Activated T-cell treated with anti-CD3 and anti-CD28 coated beads, Interleukin-2, amount 50 U/mL, for 48 hours (primary cell): Measurements from ENCODE around the gene B3GALT4.
"Not testable (repeated sequence)": the region's sequence is repeated elsewhere in the genome, so short reads cannot be mapped to it uniquely, and the experiment has no call there.

Source experiments
- DNase-seq, 2 experiments: peaks; one replicate each; pipeline ENCODE4 v3.0.0-alpha.2; 2020

B3GALT4 gene

GRCh38 chr6:33276864-33277662 is at the start of gene B3GALT4:
Gene B3GALT4, plus strand, starts transcription at chr6:33277123. Its CDS starts 297 bp downstream, at chr6:33277420.
- peak; percentile 85 to 92 for DNase-seq

- DNase-seq = no peak
These were observed 41.7 kb upstream of the B3GALT4 start for GRCh38 chr6:33235221-33235634.

GRCh38 chr6:33236328-33236727 is 40.6 kb upstream of the B3GALT4 start:
- DNase-seq = no peak

- no peak for DNase-seq
These were observed 40.1 kb upstream of the B3GALT4 start for GRCh38 chr6:33236852-33237251.

- DNase-seq = no peak
These were observed 39.2 kb upstream of the B3GALT4 start for GRCh38 chr6:33237741-33238140.

GRCh38 chr6:33241968-33242367 is 35.0 kb upstream of the B3GALT4 start:
- DNase-seq = no peak

GRCh38 chr6:33243476-33243875 is 33.4 kb upstream of the B3GALT4 start:
- DNase-seq = no peak

- peak; percentile 96 to 98 for DNase-seq
These were observed 28.8 kb upstream of the B3GALT4 start for GRCh38 chr6:33247977-33248642.

- no peak for DNase-seq
These were observed 28.3 kb upstream of the B3GALT4 start for GRCh38 chr6:33248643-33248931.

GRCh38 chr6:33248932-33249731 is 27.8 kb upstream of the B3GALT4 start:
- peak; percentile 96 to 98 for DNase-seq

- DNase-seq = peak in 1 of 2 experiments; percentile 47
These were observed 26.9 kb upstream of the B3GALT4 start for GRCh38 chr6:33249732-33250630.

GRCh38 chr6:33250731-33251130 is 26.2 kb upstream of the B3GALT4 start:
- DNase-seq = no peak

- peak in 1 of 2 experiments; percentile 40 for DNase-seq
These were observed 25.4 kb upstream of the B3GALT4 start for GRCh38 chr6:33251395-33252012.

GRCh38 chr6:33252759-33253158 is 24.2 kb upstream of the B3GALT4 start:
- no peak for DNase-seq

- no peak for DNase-seq
These were observed 22.3 kb upstream of the B3GALT4 start for GRCh38 chr6:33254591-33254990.

GRCh38 chr6:33259032-33259431 is 17.9 kb upstream of the B3GALT4 start:
- DNase-seq = no peak

- DNase-seq = not testable (repeated sequence)
These were observed 14.4 kb upstream of the B3GALT4 start for GRCh38 chr6:33262490-33262889.

GRCh38 chr6:33264015-33264414 is 12.9 kb upstream of the B3GALT4 start:
- DNase-seq = no peak

- DNase-seq = no peak
These were observed 5.8 kb upstream of the B3GALT4 start for GRCh38 chr6:33271117-33271467.

- DNase-seq = peak; percentile 92 to 93
These were observed 5.3 kb upstream of the B3GALT4 start, which contains the start of the genes RPS18 and VPS52 for GRCh38 chr6:33271468-33272274. Gene RPS18, plus strand, starts transcription at chr6:33272075. Its CDS starts 45 bp downstream, at chr6:33272120. Gene VPS52, minus strand, starts transcription at chr6:33271876. Its CDS starts 201 bp downstream, at chr6:33271675.
